HEK293T (cell line): Measurements from ENCODE around the gene RPS2.

Experiments
- ARNT ChIP-seq: fragments of 450-650 bp; IDR thresholded peaks from 2 replicates; pipeline ENCODE4 v1.6.1; 2017; ENCODE audit warnings: mild to moderate bottlenecking
- BHLHE40 ChIP-seq: fragments of 450-650 bp; IDR thresholded peaks from 2 replicates; pipeline ENCODE4 v1.6.1; 2016; ENCODE audit warnings: mild to moderate bottlenecking, moderate library complexity, borderline replicate concordance
- FOXA1 ChIP-seq: fragments of 450-650 bp; IDR thresholded peaks from 2 replicates; pipeline ENCODE4 v1.6.1; 2016; ENCODE audit warnings: mild to moderate bottlenecking
- FOXK2 ChIP-seq: fragments of 450-650 bp; IDR thresholded peaks from 2 replicates; pipeline ENCODE4 v1.6.1; 2016; ENCODE audit warnings: mild to moderate bottlenecking
- FOXM1 ChIP-seq: fragments of 450-650 bp; IDR thresholded peaks from 2 replicates; pipeline ENCODE4 v1.6.1; 2017; ENCODE audit warnings: mild to moderate bottlenecking, borderline replicate concordance
- HDGF ChIP-seq: fragments of 450-650 bp; IDR thresholded peaks from 2 replicates; pipeline ENCODE4 v1.6.1; 2017; ENCODE audit warnings: antibody characterized with exemption, borderline replicate concordance
- L3MBTL2 ChIP-seq: fragments of 450-650 bp; conservative IDR thresholded peaks from 2 replicates; pipeline ENCODE4 v1.6.1; 2016; ENCODE audit warnings: mild to moderate bottlenecking
- NFRKB ChIP-seq: fragments of 450-650 bp; IDR thresholded peaks from 2 replicates; pipeline ENCODE4 v1.6.1; 2016; ENCODE audit warnings: mild to moderate bottlenecking, moderate library complexity
- SP1 ChIP-seq: fragments of 450-650 bp; IDR thresholded peaks from 2 replicates; pipeline ENCODE4 v1.6.1; 2017
- SUZ12 ChIP-seq: fragments of 450-650 bp; IDR thresholded peaks from 2 replicates; pipeline ENCODE4 v1.6.1; 2016; ENCODE audit warnings: mild to moderate bottlenecking
- TARDBP ChIP-seq: fragments of 450-650 bp; IDR thresholded peaks from 2 replicates; pipeline ENCODE4 v1.6.1; 2016
- ZNF384 ChIP-seq: fragments of 450-650 bp; IDR thresholded peaks from 2 replicates; pipeline ENCODE4 v1.6.1; 2016

GRCh38 chr16:1999866-2000514 is 35.4 kb upstream of the RPS2 start:
- TF ChIP-seq TARDBP (no peak), FOXA1 (no peak), HDGF (no peak), NFRKB (no peak), BHLHE40 (no peak), L3MBTL2 (no peak), FOXM1 (no peak), SP1 (no peak), FOXK2 (no peak), ZNF384 (no peak), SUZ12 (no peak), ARNT (no peak)
